ENCODE measurements around the gene IL24.

Gene IL24

GRCh38 chr1:206926286-206926685 lies 29.0 kb downstream of the IL24 start:
- FAIRE-seq, result no peak

GRCh38 chr1:206929524-206929923 lies 32.3 kb downstream of the IL24 start:
- no peak for FAIRE-seq

- no peak for FAIRE-seq
Measured at GRCh38 chr1:206930210-206930798, 33.1 kb downstream of the IL24 start.

GRCh38 chr1:206931709-206932108 lies 34.5 kb downstream of the IL24 start:
- FAIRE-seq, result no peak

GRCh38 chr1:206932177-206932576 lies 34.9 kb downstream of the IL24 start:
- no peak for FAIRE-seq

- FAIRE-seq, result no peak
Measured at GRCh38 chr1:206933333-206933945, 36.2 kb downstream of the IL24 start.

- no peak for FAIRE-seq
Measured at GRCh38 chr1:206935491-206936067, 38.3 kb downstream of the IL24 start.

GRCh38 chr1:206937425-206937824 lies 40.2 kb downstream of the IL24 start:
- FAIRE-seq, result no peak

- no peak for FAIRE-seq
Measured at GRCh38 chr1:206939131-206939530, 41.9 kb downstream of the IL24 start.

GRCh38 chr1:206939841-206940587 lies 42.8 kb downstream of the IL24 start:
- no peak for FAIRE-seq

- no peak for FAIRE-seq
Measured at GRCh38 chr1:206940588-206940936, 43.3 kb downstream of the IL24 start.

- no peak for FAIRE-seq
Measured at GRCh38 chr1:206941766-206942418, 44.6 kb downstream of the IL24 start.

- FAIRE-seq, result no peak
Measured at GRCh38 chr1:206944703-206945102, 47.5 kb downstream of the IL24 start.

GRCh38 chr1:206945779-206946178 lies 48.5 kb downstream of the IL24 start:
- FAIRE-seq, result no peak

- no peak for FAIRE-seq
Measured at GRCh38 chr1:206946261-206946660, 49.0 kb downstream of the IL24 start, which contains the start of gene PIGR. TSS of gene PIGR (minus strand) at chr1:206946466. CDS start at chr1:206940531, 5,935 bp downstream.

- FAIRE-seq, result no peak
Measured at GRCh38 chr1:206947255-206947654, 50.0 kb downstream of the IL24 start.

- FAIRE-seq, result no peak
Measured at GRCh38 chr1:206949208-206949607, 52.0 kb downstream of the IL24 start.

GRCh38 chr1:206949641-206950040 lies 52.4 kb downstream of the IL24 start:
- no peak for FAIRE-seq

- FAIRE-seq, result no peak
Measured at GRCh38 chr1:206951318-206952100, 54.3 kb downstream of the IL24 start.

- FAIRE-seq, result no peak
Measured at GRCh38 chr1:206952171-206952570, 54.9 kb downstream of the IL24 start.

- no peak for FAIRE-seq
Measured at GRCh38 chr1:206953126-206953525, 55.9 kb downstream of the IL24 start.

- FAIRE-seq, result no peak
Measured at GRCh38 chr1:206953626-206954025, 56.4 kb downstream of the IL24 start.

Measured in colon (tissue), 2 donors.